HPDE6-E6E7 (cell line): ENCODE results near the gene CHRNA4.
A peak's percentile ranks its signal among the peaks of the same experiment; 100 is the strongest.
"Not testable (repeated sequence)": the region's sequence is repeated elsewhere in the genome, so short reads cannot be mapped to it uniquely, and the experiment has no call there.

Experiments used
- DNase-seq: peaks from one replicate; pipeline ENCODE4 v3.0.0; 2011; ENCODE audit warnings: missing footprints; ENCODE audit errors: extremely low spot score

CHRNA4 gene

GRCh38 chr20:63309261-63310071 lies 51.7 kb downstream of the CHRNA4 start:
- peak; percentile 69 for DNase-seq

DNA sequence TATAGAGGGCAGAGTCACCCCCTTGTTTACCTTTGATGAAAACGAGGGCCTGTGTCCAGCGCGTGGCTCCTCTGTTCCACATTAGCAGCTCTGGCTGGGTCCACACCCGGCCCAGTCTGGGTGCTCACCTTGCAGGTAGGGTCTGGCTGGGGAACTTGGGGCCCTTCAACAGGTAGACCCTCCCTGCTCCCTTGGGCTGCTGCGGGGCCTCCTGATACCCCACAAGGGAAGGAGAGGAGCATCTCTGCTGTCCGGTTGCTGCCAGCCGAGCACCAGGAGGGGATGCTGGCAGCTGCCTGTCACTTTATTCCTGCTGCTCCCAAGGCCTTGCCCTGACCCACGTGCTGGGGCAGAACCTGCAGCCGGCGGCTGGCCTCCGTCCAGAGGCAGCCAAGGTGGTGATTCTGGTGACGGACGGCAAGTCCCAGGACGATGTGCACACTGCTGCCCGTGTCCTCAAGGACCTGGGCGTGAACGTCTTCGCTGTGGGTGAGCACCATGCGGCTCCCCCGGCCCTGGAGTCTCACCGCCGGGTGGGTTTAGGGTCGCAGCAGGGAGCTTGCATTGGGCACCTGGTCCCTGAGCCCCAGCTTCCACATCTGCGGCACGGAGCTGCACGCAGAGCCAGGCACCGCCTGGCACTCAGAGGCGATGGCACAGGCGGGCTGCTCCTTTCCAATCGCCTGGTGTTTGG lies 52.8 kb downstream of the CHRNA4 start:
- DNase-seq: no peak

DNA sequence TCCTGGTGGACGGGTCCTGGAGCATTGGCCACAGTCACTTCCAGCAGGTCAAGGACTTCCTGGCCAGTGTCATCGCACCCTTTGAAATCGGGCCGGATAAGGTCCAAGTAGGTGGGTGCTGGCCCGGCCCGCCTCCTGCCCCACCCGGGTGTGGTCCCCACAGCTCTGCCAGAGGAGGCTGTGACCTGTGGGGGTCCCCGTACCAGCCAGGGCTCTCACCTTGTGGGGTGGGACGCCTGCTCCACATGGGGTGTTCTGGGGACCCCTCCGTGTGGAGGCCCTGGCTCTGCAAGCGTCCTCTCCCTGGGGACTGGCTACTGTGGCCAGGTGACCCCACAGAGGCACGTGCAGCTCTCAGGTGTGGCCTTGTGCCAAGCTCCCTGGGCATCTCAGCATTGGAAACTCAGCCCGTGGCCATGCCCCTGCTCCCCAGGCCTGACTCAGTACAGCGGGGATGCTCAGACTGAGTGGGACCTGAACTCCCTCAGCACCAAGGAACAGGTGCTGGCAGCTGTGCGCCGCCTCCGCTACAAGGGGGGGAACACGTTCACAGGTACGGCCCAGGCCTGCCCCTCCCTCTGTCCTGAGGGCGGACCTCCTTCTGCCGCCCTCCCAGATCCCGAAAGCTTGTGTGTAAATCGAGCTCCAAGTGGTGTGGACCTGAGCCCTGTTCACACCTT lies 53.5 kb downstream of the CHRNA4 start:
- DNase-seq: no peak

GRCh38 chr20:63306673-63307537 lies 54.2 kb downstream of the CHRNA4 start:
- DNase-seq: no peak

DNA sequence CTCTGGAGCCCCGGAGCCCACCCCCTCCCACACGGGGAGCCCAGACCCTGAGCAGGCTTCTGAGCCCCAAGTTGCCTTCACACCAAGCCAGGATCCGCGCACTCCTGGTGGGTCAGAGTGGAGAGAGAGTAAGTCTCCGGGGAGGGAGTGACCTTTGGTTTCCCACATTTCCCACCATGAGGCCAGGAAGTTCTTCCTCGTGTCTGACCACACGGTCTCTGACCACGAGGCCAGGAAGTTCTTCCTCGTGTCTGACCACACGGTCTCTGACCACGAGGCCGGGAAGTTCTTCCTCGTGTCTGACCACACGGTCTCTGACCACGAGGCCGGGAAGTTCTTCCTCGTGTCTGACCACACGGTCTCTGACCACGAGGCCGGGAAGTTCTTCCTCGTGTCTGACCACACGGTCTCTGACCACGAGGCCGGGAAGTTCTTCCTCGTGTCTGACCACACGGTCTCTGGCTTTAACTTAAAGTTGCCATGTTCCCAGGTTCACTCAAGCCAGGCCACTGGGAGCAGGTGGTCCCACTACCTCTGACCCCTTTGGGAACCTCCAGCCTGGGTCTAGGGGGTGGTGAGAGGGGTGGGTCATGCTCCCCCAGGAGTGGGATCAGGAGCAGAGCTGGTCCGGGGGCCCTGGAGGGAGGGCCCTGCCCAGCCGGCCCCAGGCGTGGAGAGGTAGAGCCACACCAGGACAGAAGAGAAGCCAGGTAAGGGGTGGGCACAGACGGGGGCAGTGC lies 55.0 kb downstream of the CHRNA4 start:
- DNase-seq: not testable (repeated sequence)

DNA sequence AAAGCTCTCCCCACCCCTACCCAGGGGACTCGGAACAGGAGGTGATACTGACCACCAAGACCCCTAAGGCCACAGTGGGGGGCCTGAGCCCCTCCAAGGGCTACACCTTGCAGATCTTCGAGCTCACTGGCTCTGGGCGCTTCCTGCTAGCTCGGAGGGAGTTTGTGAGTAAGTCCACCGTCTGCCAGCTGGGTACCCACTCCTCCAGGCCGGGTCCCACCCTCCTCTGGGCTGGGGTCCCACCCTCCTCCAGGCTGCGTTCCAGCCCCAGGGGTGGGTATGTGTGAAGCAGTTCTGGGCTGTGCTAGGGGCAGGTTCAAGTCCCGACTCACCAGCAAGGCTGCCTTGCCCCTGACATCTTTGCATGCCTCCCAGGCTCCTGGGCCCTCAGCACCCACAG lies 55.8 kb downstream of the CHRNA4 start:
- no peak for DNase-seq

DNA sequence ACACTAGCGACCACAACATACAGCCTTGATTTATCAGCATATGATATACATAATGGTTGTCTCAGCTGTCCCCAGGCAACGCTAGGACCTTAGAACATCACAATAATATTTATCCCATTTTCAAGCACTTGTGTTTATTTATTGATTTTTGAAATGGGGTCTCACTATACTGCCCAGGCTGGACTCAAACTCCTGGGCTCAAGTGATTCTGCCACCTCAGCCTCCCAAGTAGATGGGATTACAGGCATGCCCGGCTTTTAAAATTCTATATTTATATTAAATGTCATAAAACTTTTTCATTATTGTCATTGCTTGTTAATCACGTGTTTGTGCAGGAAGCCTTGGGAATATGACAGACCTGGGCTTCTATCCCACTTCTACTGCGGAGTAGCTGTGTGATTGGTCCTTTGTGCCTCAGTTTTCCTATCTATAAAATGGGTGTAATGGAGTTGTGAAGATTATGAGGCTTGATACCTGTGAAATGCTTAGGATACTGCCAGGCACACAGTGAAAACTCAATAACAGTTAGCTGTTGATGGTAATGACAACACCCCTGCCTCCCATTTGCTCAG lies 58.0 kb downstream of the CHRNA4 start:
- no peak for DNase-seq

GRCh38 chr20:63301671-63302070 lies 59.5 kb downstream of the CHRNA4 start:
- DNase-seq: no peak

- DNase-seq: no peak
These were observed 62.3 kb downstream of the CHRNA4 start for GRCh38 chr20:63298731-63299312.

GRCh38 chr20:63297796-63298572 lies 63.2 kb downstream of the CHRNA4 start:
- DNase-seq: no peak

GRCh38 chr20:63297371-63297781 lies 63.8 kb downstream of the CHRNA4 start:
- DNase-seq: no peak

- DNase-seq: no peak
These were observed 64.4 kb downstream of the CHRNA4 start for GRCh38 chr20:63296531-63297299.

DNA sequence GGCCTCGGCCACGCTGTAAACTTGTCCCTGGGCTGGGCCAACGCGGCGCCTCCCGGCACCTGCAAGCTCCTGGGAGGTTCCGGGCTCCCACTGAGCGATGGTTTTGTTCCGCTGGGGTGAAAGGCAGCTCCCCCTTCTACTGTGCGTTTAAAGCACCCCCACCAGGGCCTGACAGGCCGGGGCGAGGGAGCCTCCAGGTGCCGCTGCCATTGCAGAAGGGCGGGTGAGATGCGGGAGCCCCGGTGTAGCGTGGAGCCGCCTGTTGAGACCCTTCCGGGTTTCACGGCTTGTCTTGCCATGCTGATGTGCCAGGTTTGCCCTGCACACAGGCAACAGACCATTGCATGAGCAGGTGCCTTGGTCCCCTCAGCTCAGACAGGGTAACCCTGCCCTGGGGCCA lies 65.3 kb downstream of the CHRNA4 start:
- DNase-seq: no peak

- no peak for DNase-seq
These were observed 65.7 kb downstream of the CHRNA4 start for GRCh38 chr20:63295422-63295821.

- no peak for DNase-seq
These were observed 66.1 kb downstream of the CHRNA4 start for GRCh38 chr20:63295018-63295417.

GRCh38 chr20:63294536-63294900 lies 66.6 kb downstream of the CHRNA4 start:
- no peak for DNase-seq

GRCh38 chr20:63293871-63294535 lies 67.1 kb downstream of the CHRNA4 start:
- no peak for DNase-seq

GRCh38 chr20:63293456-63293855 lies 67.7 kb downstream of the CHRNA4 start:
- DNase-seq: no peak
